Trophoblast cell (in vitro differentiated cells and primary cell): ENCODE measurements around the gene CKB.

ENCODE experiments used
- DNase-seq, 2 donors: peaks; one replicate each; pipeline ENCODE4 v3.0.0-alpha.2; 2016
- H2AFZ ChIP-seq: 2 replicates; pipeline ENCODE4 v1.6.1; 2013; ENCODE audit warnings: low read length, moderate library complexity, mild to moderate bottlenecking; ENCODE audit not compliant: insufficient read depth, poor library complexity
- H2AK5ac ChIP-seq: 2 replicates; pipeline ENCODE4 v1.6.1; 2013; ENCODE audit warnings: mild to moderate bottlenecking, low read length
- H2BK120ac ChIP-seq: 2 replicates; pipeline ENCODE4 v1.6.1; 2013; ENCODE audit warnings: low read length, mild to moderate bottlenecking, moderate library complexity; ENCODE audit not compliant: insufficient read depth, poor library complexity
- H2BK12ac ChIP-seq: 2 replicates; pipeline ENCODE4 v1.6.1; 2013; ENCODE audit warnings: mild to moderate bottlenecking, low read length, moderate library complexity
- H2BK5ac ChIP-seq: 2 replicates; pipeline ENCODE4 v1.6.1; 2013; ENCODE audit warnings: low read length, low read depth, moderate library complexity, mild to moderate bottlenecking; ENCODE audit not compliant: poor library complexity
- H3K14ac ChIP-seq: 2 replicates; pipeline ENCODE4 v1.6.1; 2013; ENCODE audit warnings: mild to moderate bottlenecking, low read length
- H3K18ac ChIP-seq: 2 replicates; pipeline ENCODE4 v1.6.1; 2013; ENCODE audit warnings: mild to moderate bottlenecking, low read length
- H3K23ac ChIP-seq: 2 replicates; pipeline ENCODE4 v1.6.1; 2013; ENCODE audit warnings: low read length
- H3K27ac ChIP-seq: 2 replicates; pipeline ENCODE4 v1.5.1; 2013; ENCODE audit warnings: low read depth, mild to moderate bottlenecking, inconsistent platforms, low read length, moderate library complexity
- H3K27me3 ChIP-seq: 2 replicates; pipeline ENCODE4 v1.6.1; 2013; ENCODE audit warnings: inconsistent platforms, mild to moderate bottlenecking, low read length, moderate library complexity; ENCODE audit not compliant: insufficient read depth
- H3K36me3 ChIP-seq, 2 experiments: 1 replicate in 1 of 2; 2 replicates in 1 of 2; pipeline ENCODE4 v1.6.1; 2013; ENCODE audit warnings: low read length in 2 of 2, mild to moderate bottlenecking in 2 of 2, moderate library complexity in 1 of 2; ENCODE audit not compliant: insufficient read depth in 2 of 2, control insufficient read depth in 1 of 2
- H3K4ac ChIP-seq: 2 replicates; pipeline ENCODE4 v1.6.1; 2013; ENCODE audit warnings: low read depth, mild to moderate bottlenecking, low read length, moderate library complexity
- H3K4me1 ChIP-seq, 2 experiments: 1 replicate in 1 of 2; 2 replicates in 1 of 2; pipeline ENCODE4 v1.6.1; 2013; ENCODE audit warnings: low read length in 2 of 2, mild to moderate bottlenecking in 2 of 2, moderate library complexity in 1 of 2; ENCODE audit not compliant: insufficient read depth in 2 of 2, control insufficient read depth in 1 of 2
- H3K4me2 ChIP-seq: 2 replicates; pipeline ENCODE4 v1.6.1; 2013; ENCODE audit warnings: inconsistent platforms, mild to moderate bottlenecking, low read length, moderate library complexity
- H3K4me3 ChIP-seq: 2 replicates; pipeline ENCODE4 v1.5.1; 2013; ENCODE audit warnings: mild to moderate bottlenecking, low read depth, low read length, inconsistent platforms
- H3K79me1 ChIP-seq: one replicate; pipeline ENCODE4 v1.6.1; 2013; ENCODE audit warnings: low read length
- H3K79me2 ChIP-seq: 2 replicates; pipeline ENCODE4 v1.6.1; 2013; ENCODE audit warnings: low read length, mild to moderate bottlenecking; ENCODE audit not compliant: control insufficient read depth, insufficient read depth, poor library complexity
- H3K9ac ChIP-seq: 2 replicates; pipeline ENCODE4 v1.6.1; 2013; ENCODE audit warnings: mild to moderate bottlenecking, low read length
- H3K9me3 ChIP-seq: 2 replicates; pipeline ENCODE4 v1.6.1; 2013; ENCODE audit warnings: low read depth, mild to moderate bottlenecking, control low read depth, inconsistent platforms, low read length; ENCODE audit not compliant: insufficient read depth
- H4K12ac ChIP-seq: 2 replicates; pipeline ENCODE4 v1.6.1; 2013; ENCODE audit warnings: low read depth, mild to moderate bottlenecking, low read length, moderate library complexity
- H4K8ac ChIP-seq: 2 replicates; pipeline ENCODE4 v1.6.1; 2013; ENCODE audit warnings: low read depth, mild to moderate bottlenecking, low read length, moderate library complexity
- H4K91ac ChIP-seq: one replicate; pipeline ENCODE4 v1.6.1; 2013; ENCODE audit warnings: low read depth, mild to moderate bottlenecking, low read length, moderate library complexity
- WGBS: extraction: QIAGEN DNeasy Blood & Tissue Kit; methylation state at CpG from one replicate; pipeline ENCODE4 v1.1.7; 2013; ENCODE audit warnings: missing lambda C conversion rate; ENCODE audit not compliant: insufficient read length, insufficient coverage; ENCODE audit errors: extremely low coverage; 5-methylcytosine and 5-hydroxymethylcytosine counted together

Gene CKB

DNA sequence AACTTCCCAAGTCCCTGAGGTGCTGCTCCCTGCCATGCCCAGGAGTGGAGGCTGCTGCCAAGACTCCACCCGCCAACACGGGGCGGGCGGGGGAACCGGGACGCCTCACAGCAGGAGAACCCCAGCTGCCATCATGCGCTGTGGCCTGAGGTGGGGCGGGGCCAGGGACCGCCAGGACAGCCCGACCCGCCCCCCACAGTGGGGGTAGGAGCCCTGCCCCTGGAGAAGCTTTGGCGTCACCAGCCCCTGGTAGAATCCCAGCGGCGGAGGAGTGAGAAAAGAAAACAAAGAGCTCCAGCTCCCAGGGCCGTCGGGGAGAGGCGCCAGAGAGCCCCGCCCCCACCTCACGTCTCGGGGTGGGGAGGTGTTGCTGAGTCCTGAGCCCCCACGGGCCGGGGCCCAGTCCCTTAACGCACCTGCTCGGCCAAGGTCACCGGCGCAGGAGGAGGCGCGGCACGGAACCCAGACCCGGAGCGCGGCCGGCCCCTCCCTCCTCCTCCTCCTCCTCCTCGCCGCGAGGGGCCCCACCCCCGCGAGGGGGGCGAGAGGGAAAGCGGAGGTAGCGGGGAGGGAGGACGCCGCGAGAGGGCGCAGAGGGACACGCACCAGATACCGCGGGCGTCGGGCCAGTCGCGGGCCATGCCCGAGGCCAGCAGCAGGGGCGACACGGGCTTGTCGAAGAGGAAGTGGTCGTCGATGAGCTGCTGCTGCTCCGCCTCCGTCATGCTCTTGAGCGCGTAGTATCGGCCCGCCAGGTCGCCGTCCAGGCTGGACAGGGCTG is 1.8 kb downstream of the CKB start:
- H3K27ac ChIP-seq: no peak overlapping the region
- WGBS: no CpG with 5 or more reads among the region's 66 CpGs
- H3K27me3 ChIP-seq: peaks cover 27% of the 10 kb centered on the region
- H2BK12ac ChIP-seq: no peak overlapping the region
- H3K9ac ChIP-seq: no peak overlapping the region
- H4K91ac ChIP-seq: no peak overlapping the region
- peak overlapping the region; percentile 51 for H3K4me3 ChIP-seq
- peaks cover 3% of the 10 kb centered on the region for H3K79me1 ChIP-seq
- H3K9me3 ChIP-seq: peaks cover 4% of the 10 kb centered on the region
- no peak overlapping the region for H2BK120ac ChIP-seq
- H2AK5ac ChIP-seq: no peak overlapping the region
- no peak overlapping the region for H3K23ac ChIP-seq
- no peak overlapping the region for H3K18ac ChIP-seq
- H2AFZ ChIP-seq: peak overlapping the region; percentile 23
- peak overlapping the region; percentile 10 for H4K12ac ChIP-seq
- no peak overlapping the region for H3K4ac ChIP-seq
- no peak overlapping the region for H2BK5ac ChIP-seq
- DNase-seq: peak; percentile 22 to 55
- peak overlapping the region; percentile 44 for H3K4me2 ChIP-seq
- H4K8ac ChIP-seq: no peak overlapping the region
- peaks cover 14 to 19% of the 10 kb centered on the region in 2 experiments for H3K4me1 ChIP-seq
- H3K79me2 ChIP-seq: peaks cover 1% of the 10 kb centered on the region
- H3K14ac ChIP-seq: no peak overlapping the region
- H3K36me3 ChIP-seq: peaks cover 0 to 2% of the 10 kb centered on the region in 2 experiments

DNA sequence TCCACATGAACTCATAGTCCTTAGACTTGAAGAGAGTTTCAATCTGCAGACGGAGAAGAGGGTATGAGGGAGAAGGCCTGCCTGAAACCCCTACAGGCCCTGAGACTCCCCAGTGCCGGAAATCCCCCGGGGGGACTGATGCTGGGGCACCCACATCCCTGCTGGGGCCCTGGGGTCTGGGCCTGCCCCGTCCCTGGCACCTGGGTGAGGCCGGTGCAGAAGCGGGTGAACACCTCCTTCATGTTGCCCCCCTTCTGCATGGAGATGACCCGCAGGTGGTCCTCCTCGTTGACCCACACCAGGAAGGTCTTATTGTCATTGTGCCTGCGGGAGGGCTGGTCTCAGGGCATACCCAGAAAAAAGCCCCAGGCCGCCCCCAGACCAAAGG is 2.4 kb downstream of the CKB start:
- Histone ChIP-seq H3K79me1 (peaks cover 3% of the 10 kb centered on the region), H3K27me3 (peaks cover 27% of the 10 kb centered on the region), H2BK120ac (no peak overlapping the region), H2BK12ac (no peak overlapping the region), H3K4me1 (peaks cover 14 to 19% of the 10 kb centered on the region in 2 experiments), H3K23ac (no peak overlapping the region), H3K36me3 (peaks cover 0 to 2% of the 10 kb centered on the region in 2 experiments), H2AFZ (no peak overlapping the region), H4K8ac (no peak overlapping the region), H2BK5ac (no peak overlapping the region), H4K12ac (no peak overlapping the region), H3K4ac (no peak overlapping the region), H3K4me2 (no peak overlapping the region), H3K18ac (no peak overlapping the region), H4K91ac (no peak overlapping the region), H3K9me3 (peaks cover 4% of the 10 kb centered on the region), H3K27ac (no peak overlapping the region), H3K9ac (no peak overlapping the region), H3K79me2 (peaks cover 1% of the 10 kb centered on the region), H2AK5ac (no peak overlapping the region), H3K14ac (no peak overlapping the region), H3K4me3 (no peak overlapping the region)
- WGBS: no CpG with 5 or more reads among the region's 10 CpGs
- no peak for DNase-seq

- Histone ChIP-seq H3K4me1 (peaks cover 14 to 19% of the 10 kb centered on the region in 2 experiments), H3K79me2 (peaks cover 1% of the 10 kb centered on the region), H3K27ac (no peak overlapping the region), H3K79me1 (peaks cover 3% of the 10 kb centered on the region), H2BK5ac (no peak overlapping the region), H3K4me2 (no peak overlapping the region), H2AK5ac (no peak overlapping the region), H3K9me3 (peaks cover 4% of the 10 kb centered on the region), H3K9ac (no peak overlapping the region), H3K18ac (no peak overlapping the region), H3K27me3 (peaks cover 27% of the 10 kb centered on the region), H3K4ac (no peak overlapping the region), H4K8ac (no peak overlapping the region), H2BK12ac (no peak overlapping the region), H2AFZ (no peak overlapping the region), H3K4me3 (no peak overlapping the region), H4K12ac (no peak overlapping the region), H2BK120ac (no peak overlapping the region), H4K91ac (no peak overlapping the region), H3K36me3 (peaks cover 0 to 6% of the 10 kb centered on the region in 2 experiments), H3K23ac (no peak overlapping the region), H3K14ac (no peak overlapping the region)
- DNase-seq: peak; percentile 33 to 50
- no CpG with 5 or more reads among the region's 22 CpGs for WGBS
Measured at GRCh38 chr14:103519837-103520212, 2.8 kb downstream of the CKB start.

DNA sequence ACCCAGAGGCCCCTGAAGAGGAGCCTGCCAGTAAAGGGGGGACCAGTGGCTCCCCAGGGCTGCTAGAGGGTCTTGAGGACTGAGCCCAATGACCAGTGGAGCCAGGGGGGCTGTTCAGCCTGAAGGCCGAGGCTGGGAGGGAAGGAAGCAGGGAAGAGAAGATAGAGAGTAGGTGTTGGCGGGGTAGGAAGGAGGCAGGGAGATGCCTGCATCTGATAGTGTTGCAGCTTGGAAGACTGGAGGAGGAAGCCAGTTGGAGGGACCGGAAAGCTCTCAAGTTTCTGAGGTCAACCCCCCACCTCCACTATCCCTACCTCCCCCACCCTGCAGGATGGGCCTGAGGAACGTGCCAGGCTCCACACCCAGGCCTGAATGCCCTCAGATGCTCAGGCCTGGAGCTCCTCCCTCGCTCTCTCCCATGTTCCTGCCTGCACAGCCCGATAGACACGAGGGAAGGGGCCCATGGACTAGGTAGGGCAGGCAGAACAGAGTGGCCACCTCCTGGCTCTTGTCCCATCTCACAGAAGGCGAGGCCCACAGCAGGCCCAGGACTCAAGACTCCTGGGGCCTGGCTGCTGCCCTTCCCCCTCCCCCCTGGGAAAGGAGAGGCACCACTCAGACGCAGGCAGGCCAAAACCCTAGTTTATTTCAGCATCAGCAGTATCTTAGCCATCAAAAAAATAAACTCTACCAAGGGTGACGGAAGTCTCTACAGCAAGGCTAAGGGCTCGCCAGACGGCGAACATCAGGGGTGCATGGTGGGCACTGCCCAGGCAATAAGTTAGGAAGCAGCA is 3.4 kb downstream of the CKB start:
- Histone ChIP-seq H3K9me3 (peaks cover 4% of the 10 kb centered on the region), H3K4me3 (no peak overlapping the region), H3K27ac (no peak overlapping the region), H3K4me1 (peaks cover 14 to 19% of the 10 kb centered on the region in 2 experiments), H3K18ac (no peak overlapping the region), H3K23ac (no peak overlapping the region), H2AFZ (no peak overlapping the region), H2BK12ac (no peak overlapping the region), H3K27me3 (peaks cover 27% of the 10 kb centered on the region), H3K14ac (no peak overlapping the region), H3K4ac (no peak overlapping the region), H4K12ac (no peak overlapping the region), H3K79me2 (peaks cover 1% of the 10 kb centered on the region), H3K79me1 (peaks cover 3% of the 10 kb centered on the region), H2BK5ac (no peak overlapping the region), H2BK120ac (no peak overlapping the region), H3K36me3 (peaks cover 0 to 8% of the 10 kb centered on the region in 2 experiments), H2AK5ac (no peak overlapping the region), H4K8ac (no peak overlapping the region), H3K4me2 (no peak overlapping the region), H4K91ac (no peak overlapping the region), H3K9ac (no peak overlapping the region)
- DNase-seq: no peak
- no CpG with 5 or more reads among the region's 13 CpGs for WGBS
